HEK293 (cell line): Measurements from ENCODE around the gene PDE2A.
A peak's percentile ranks its signal among the peaks of the same experiment; 100 is the strongest.

Experiments used
- CTCF ChIA-PET: fragments of 350-600 bp; formaldehyde crosslinking; extraction: SDS; loops from one replicate; lab custom pipeline; 2021; ENCODE audit warnings: antibody characterized with exemption; lab: Yijun Ruan, JAX
- POLR2A ChIA-PET: fragments of 300-600 bp; formaldehyde crosslinking; extraction: SDS; loops from one replicate; lab custom pipeline; 2020; ENCODE audit warnings: antibody characterized with exemption, inconsistent platforms; lab: Yijun Ruan, JAX
- H3K27ac ChIP-seq: fragments of 200-500 bp; sonication (Bioruptor generic); 2 replicates; pipeline ENCODE4 v1.5.1; 2014; ENCODE audit warnings: low read depth, low read length, control low read depth, inconsistent platforms; ENCODE audit errors: extremely low read depth
- H3K36me3 ChIP-seq, 2 experiments: fragments of 200-500 bp in 1 of 2; sonication (Bioruptor generic) in 1 of 2; 1 replicate in 1 of 2; 2 replicates in 1 of 2; pipeline ENCODE4 v1.5.1; 2014 to 2017; ENCODE audit warnings: inconsistent platforms in 2 of 2, low read length in 2 of 2; ENCODE audit not compliant: control insufficient read depth in 2 of 2, insufficient read depth in 1 of 2
- H3K4me1 ChIP-seq: fragments of 200-500 bp; sonication (Bioruptor generic); 2 replicates; pipeline ENCODE4 v1.5.1; 2014; ENCODE audit warnings: mild to moderate bottlenecking, low read length, inconsistent platforms; ENCODE audit not compliant: control insufficient read depth, insufficient read depth
- H3K4me3 ChIP-seq: 2 replicates; pipeline ENCODE4 v1.5.1; 2011; ENCODE audit warnings: low read depth, mild to moderate bottlenecking, control low read depth, low read length, moderate library complexity
- H3K9me3 ChIP-seq: fragments of 200-500 bp; sonication (Bioruptor generic); 2 replicates; pipeline ENCODE4 v1.5.1; 2014; ENCODE audit warnings: low read depth, low read length, inconsistent platforms; ENCODE audit not compliant: control insufficient read depth, insufficient read depth
- EGR2 ChIP-seq: fragments of 450-650 bp; formaldehyde crosslinking; IDR thresholded peaks from 2 replicates; pipeline ENCODE4 v1.5.1; 2016; ENCODE audit warnings: low read depth, missing biosample characterization, missing genetic modification characterization
- GLIS1 ChIP-seq: fragments of 450-650 bp; formaldehyde crosslinking; IDR thresholded peaks from 2 replicates; pipeline ENCODE4 v1.5.1; 2016; ENCODE audit warnings: missing biosample characterization, missing genetic modification characterization
- HOXD13 ChIP-seq: sonication (generic); formaldehyde crosslinking; IDR thresholded peaks from 2 replicates; pipeline ENCODE4 v1.8.0; 2022; ENCODE audit warnings: missing genetic modification reagents, borderline replicate concordance
- MYNN ChIP-seq: fragments of 450-650 bp; formaldehyde crosslinking; IDR thresholded peaks from 2 replicates; pipeline ENCODE4 v1.5.1; 2016; ENCODE audit warnings: missing biosample characterization, missing genetic modification characterization, borderline replicate concordance
- REST ChIP-seq: fragments of 450-650 bp; formaldehyde crosslinking; IDR thresholded peaks from 2 replicates; pipeline ENCODE4 v1.5.1; 2016; ENCODE audit warnings: missing biosample characterization, missing genetic modification characterization
- SALL2 ChIP-seq: fragments of 450-650 bp; formaldehyde crosslinking; IDR thresholded peaks from 2 replicates; pipeline ENCODE4 v1.5.0; 2017; ENCODE audit warnings: missing biosample characterization, mild to moderate bottlenecking, missing genetic modification characterization, borderline replicate concordance
- ZBTB21 ChIP-seq: fragments of 450-650 bp; formaldehyde crosslinking; IDR thresholded peaks from 2 replicates; pipeline ENCODE4 v1.5.1; 2017; ENCODE audit warnings: missing biosample characterization, missing genetic modification characterization
- ZBTB48 ChIP-seq: fragments of 450-650 bp; formaldehyde crosslinking; IDR thresholded peaks from 2 replicates; pipeline ENCODE4 v1.5.1; 2016; ENCODE audit warnings: missing biosample characterization, missing genetic modification characterization
- ZNF10 ChIP-seq: fragments of 450-650 bp; formaldehyde crosslinking; IDR thresholded peaks from 2 replicates; pipeline ENCODE4 v1.5.1; 2017; ENCODE audit warnings: missing biosample characterization, missing genetic modification characterization
- ZNF121 ChIP-seq: fragments of 450-650 bp; formaldehyde crosslinking; IDR thresholded peaks from 2 replicates; pipeline ENCODE4 v1.5.1; 2016; ENCODE audit warnings: missing biosample characterization, missing genetic modification characterization
- ZNF202 ChIP-seq: fragments of 450-650 bp; formaldehyde crosslinking; IDR thresholded peaks from 2 replicates; pipeline ENCODE4 v1.5.1; 2016; ENCODE audit warnings: missing biosample characterization, missing genetic modification characterization, borderline replicate concordance
- ZNF292 ChIP-seq: fragments of 450-650 bp; formaldehyde crosslinking; IDR thresholded peaks from 2 replicates; pipeline ENCODE4 v1.5.1; 2016; ENCODE audit warnings: low read depth, missing biosample characterization, missing genetic modification characterization, borderline replicate concordance
- ZNF324 ChIP-seq: fragments of 450-650 bp; formaldehyde crosslinking; IDR thresholded peaks from 2 replicates; pipeline ENCODE4 v1.5.1; 2016; ENCODE audit warnings: missing biosample characterization, missing genetic modification characterization
- ZNF398 ChIP-seq: fragments of 450-650 bp; formaldehyde crosslinking; IDR thresholded peaks from 2 replicates; pipeline ENCODE4 v1.5.1; 2017; ENCODE audit warnings: missing biosample characterization, missing genetic modification characterization
- ZNF404 ChIP-seq: fragments of 450-650 bp; formaldehyde crosslinking; IDR thresholded peaks from 2 replicates; pipeline ENCODE4 v1.5.1; 2017; ENCODE audit warnings: missing biosample characterization, missing genetic modification characterization
- ZNF549 ChIP-seq: fragments of 450-650 bp; IDR thresholded peaks from 2 replicates; pipeline ENCODE4 v1.5.1; 2018; ENCODE audit warnings: missing biosample characterization, missing genetic modification characterization, mild to moderate bottlenecking, inconsistent platforms, moderate library complexity
- ZNF571 ChIP-seq: fragments of 450-650 bp; formaldehyde crosslinking; IDR thresholded peaks from 2 replicates; pipeline ENCODE4 v1.5.0; 2017; ENCODE audit warnings: missing biosample characterization, missing genetic modification characterization
- ZNF580 ChIP-seq: fragments of 450-650 bp; formaldehyde crosslinking; IDR thresholded peaks from 2 replicates; pipeline ENCODE4 v1.5.1; 2016; ENCODE audit warnings: missing biosample characterization, missing genetic modification characterization
- ZNF610 ChIP-seq: fragments of 450-650 bp; formaldehyde crosslinking; IDR thresholded peaks from 2 replicates; pipeline ENCODE4 v1.5.1; 2016; ENCODE audit warnings: missing biosample characterization, missing genetic modification characterization, borderline replicate concordance
- ZNF670 ChIP-seq: fragments of 450-650 bp; formaldehyde crosslinking; IDR thresholded peaks from 2 replicates; pipeline ENCODE4 v1.5.1; 2016; ENCODE audit warnings: missing biosample characterization, missing genetic modification characterization, low read depth
- TF ChIP-seq, protein P1 (sequence below): fragments of 450-650 bp; formaldehyde crosslinking; conservative IDR thresholded peaks from 2 replicates; pipeline ENCODE4 v1.5.1; 2016; ENCODE audit warnings: low read depth, missing biosample characterization, missing genetic modification characterization
- TF ChIP-seq, protein P2 (sequence below): fragments of 450-650 bp; IDR thresholded peaks from 2 replicates; pipeline ENCODE4 v1.5.1; 2018; ENCODE audit warnings: missing biosample characterization, missing genetic modification characterization
- TF ChIP-seq, protein P3 (sequence below): fragments of 450-650 bp; formaldehyde crosslinking; IDR thresholded peaks from 2 replicates; pipeline ENCODE4 v1.5.1; 2017; ENCODE audit warnings: missing biosample characterization, missing genetic modification characterization

Gene PDE2A

GRCh38 chr11:72615329-72615728 lies 58.9 kb downstream of the PDE2A start (continued):
- TF ChIP-seq, protein P1, sequence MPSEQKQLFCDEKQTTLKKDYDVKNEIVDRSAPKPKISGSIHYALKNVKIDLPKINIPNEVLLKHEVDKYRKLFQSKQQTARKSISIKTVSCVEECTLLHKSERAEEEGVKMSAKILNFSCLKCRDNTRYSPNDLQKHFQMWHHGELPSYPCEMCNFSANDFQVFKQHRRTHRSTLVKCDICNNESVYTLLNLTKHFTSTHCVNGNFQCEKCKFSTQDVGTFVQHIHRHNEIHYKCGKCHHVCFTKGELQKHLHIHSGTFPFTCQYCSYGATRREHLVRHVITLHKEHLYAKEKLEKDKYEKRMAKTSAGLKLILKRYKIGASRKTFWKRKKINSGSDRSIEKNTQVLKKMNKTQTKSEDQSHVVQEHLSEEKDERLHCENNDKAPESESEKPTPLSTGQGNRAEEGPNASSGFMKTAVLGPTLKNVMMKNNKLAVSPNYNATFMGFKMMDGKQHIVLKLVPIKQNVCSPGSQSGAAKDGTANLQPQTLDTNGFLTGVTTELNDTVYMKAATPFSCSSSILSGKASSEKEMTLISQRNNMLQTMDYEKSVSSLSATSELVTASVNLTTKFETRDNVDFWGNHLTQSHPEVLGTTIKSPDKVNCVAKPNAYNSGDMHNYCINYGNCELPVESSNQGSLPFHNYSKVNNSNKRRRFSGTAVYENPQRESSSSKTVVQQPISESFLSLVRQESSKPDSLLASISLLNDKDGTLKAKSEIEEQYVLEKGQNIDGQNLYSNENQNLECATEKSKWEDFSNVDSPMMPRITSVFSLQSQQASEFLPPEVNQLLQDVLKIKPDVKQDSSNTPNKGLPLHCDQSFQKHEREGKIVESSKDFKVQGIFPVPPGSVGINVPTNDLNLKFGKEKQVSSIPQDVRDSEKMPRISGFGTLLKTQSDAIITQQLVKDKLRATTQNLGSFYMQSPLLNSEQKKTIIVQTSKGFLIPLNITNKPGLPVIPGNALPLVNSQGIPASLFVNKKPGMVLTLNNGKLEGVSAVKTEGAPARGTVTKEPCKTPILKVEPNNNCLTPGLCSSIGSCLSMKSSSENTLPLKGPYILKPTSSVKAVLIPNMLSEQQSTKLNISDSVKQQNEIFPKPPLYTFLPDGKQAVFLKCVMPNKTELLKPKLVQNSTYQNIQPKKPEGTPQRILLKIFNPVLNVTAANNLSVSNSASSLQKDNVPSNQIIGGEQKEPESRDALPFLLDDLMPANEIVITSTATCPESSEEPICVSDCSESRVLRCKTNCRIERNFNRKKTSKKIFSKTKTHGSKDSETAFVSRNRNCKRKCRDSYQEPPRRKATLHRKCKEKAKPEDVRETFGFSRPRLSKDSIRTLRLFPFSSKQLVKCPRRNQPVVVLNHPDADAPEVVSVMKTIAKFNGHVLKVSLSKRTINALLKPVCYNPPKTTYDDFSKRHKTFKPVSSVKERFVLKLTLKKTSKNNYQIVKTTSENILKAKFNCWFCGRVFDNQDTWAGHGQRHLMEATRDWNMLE (tag by site-specific recombination) = no peak
- TF ChIP-seq, protein P2, sequence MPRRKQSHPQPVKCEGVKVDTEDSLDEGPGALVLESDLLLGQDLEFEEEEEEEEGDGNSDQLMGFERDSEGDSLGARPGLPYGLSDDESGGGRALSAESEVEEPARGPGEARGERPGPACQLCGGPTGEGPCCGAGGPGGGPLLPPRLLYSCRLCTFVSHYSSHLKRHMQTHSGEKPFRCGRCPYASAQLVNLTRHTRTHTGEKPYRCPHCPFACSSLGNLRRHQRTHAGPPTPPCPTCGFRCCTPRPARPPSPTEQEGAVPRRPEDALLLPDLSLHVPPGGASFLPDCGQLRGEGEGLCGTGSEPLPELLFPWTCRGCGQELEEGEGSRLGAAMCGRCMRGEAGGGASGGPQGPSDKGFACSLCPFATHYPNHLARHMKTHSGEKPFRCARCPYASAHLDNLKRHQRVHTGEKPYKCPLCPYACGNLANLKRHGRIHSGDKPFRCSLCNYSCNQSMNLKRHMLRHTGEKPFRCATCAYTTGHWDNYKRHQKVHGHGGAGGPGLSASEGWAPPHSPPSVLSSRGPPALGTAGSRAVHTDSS (tag by site-specific recombination) = no peak
- no peak for TF ChIP-seq ZBTB21 (tag by site-specific recombination)
- TF ChIP-seq ZNF571 = no peak
- TF ChIP-seq ZBTB48 (tag by site-specific recombination) = no peak
- TF ChIP-seq EGR2 (tag by site-specific recombination) = peak; percentile 79
- no peak for TF ChIP-seq REST (tag by site-specific recombination)
- TF ChIP-seq ZNF398 (tag by site-specific recombination) = peak; percentile 14; the same call in 1 of the 2 replicates
- no peak for TF ChIP-seq MYNN
- TF ChIP-seq ZNF10 (tag by site-specific recombination) = no peak

GRCh38 chr11:72614381-72614780 lies 59.8 kb downstream of the PDE2A start:
- Histone ChIP-seq H3K4me3 (no peak overlapping the region), H3K36me3 (no peaks in the 10 kb centered on the region), H3K4me1 (no peaks in the 10 kb centered on the region), H3K9me3 (no peaks in the 10 kb centered on the region), H3K27ac (no peak overlapping the region)
- ChIA-PET POLR2A (no interaction called here), CTCF (no interaction called here)
- no peak for TF ChIP-seq ZNF580 (tag by site-specific recombination)
- no peak for TF ChIP-seq ZNF324 (tag by site-specific recombination)
- TF ChIP-seq ZNF610 = no peak
- TF ChIP-seq SALL2 (tag by site-specific recombination) = no peak
- no peak for TF ChIP-seq ZNF549
- TF ChIP-seq ZNF121 (tag by site-specific recombination) = no peak
- peak; percentile 68 for TF ChIP-seq GLIS1 (tag by site-specific recombination)
- TF ChIP-seq ZNF292 (tag by site-specific recombination) = no peak
- no peak for TF ChIP-seq ZNF670
- TF ChIP-seq, protein P3, sequence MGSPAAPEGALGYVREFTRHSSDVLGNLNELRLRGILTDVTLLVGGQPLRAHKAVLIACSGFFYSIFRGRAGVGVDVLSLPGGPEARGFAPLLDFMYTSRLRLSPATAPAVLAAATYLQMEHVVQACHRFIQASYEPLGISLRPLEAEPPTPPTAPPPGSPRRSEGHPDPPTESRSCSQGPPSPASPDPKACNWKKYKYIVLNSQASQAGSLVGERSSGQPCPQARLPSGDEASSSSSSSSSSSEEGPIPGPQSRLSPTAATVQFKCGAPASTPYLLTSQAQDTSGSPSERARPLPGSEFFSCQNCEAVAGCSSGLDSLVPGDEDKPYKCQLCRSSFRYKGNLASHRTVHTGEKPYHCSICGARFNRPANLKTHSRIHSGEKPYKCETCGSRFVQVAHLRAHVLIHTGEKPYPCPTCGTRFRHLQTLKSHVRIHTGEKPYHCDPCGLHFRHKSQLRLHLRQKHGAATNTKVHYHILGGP (tag by site-specific recombination) = peak; percentile 97
- TF ChIP-seq HOXD13 (CRISPR knock-in tag) = no peak
- no peak for TF ChIP-seq ZNF404 (tag by site-specific recombination)
- no peak for TF ChIP-seq ZNF202 (tag by site-specific recombination)
